SK-N-SH treated with all-trans-retinoic acid at 6 μM for 48 hours (cell line): ENCODE measurements around the gene TRAT1.

ENCODE experiments used
- ATAC-seq: fragments of 200-7000 bp; cut with Tn5 transposase; 3 replicates; pipeline ENCODE4 v1.9.1; 2020; ENCODE audit warnings: mild to moderate bottlenecking, moderate library complexity
- ARNTL ChIP-seq: fragments of 450-650 bp; formaldehyde crosslinking; IDR thresholded peaks from 2 replicates; pipeline ENCODE4 v1.5.0; 2020; ENCODE audit warnings: low read depth, mild to moderate bottlenecking, moderate library complexity, borderline replicate concordance
- BACH2 ChIP-seq: fragments of 250-450 bp; sonication (Bioruptor Pico); IDR thresholded peaks from 2 replicates; pipeline ENCODE4 v1.9.0; 2021; ENCODE audit warnings: mild to moderate bottlenecking, borderline replicate concordance
- CREB5 ChIP-seq: fragments of 250-450 bp; sonication (Bioruptor Pico); IDR thresholded peaks from 2 replicates; pipeline ENCODE4 v1.5.1; 2020; ENCODE audit warnings: low read depth, mild to moderate bottlenecking, moderate library complexity
- CSRNP3 ChIP-seq: fragments of 250-450 bp; sonication (Bioruptor Pico); IDR thresholded peaks from 2 replicates; pipeline ENCODE4 v1.5.1; 2021; ENCODE audit warnings: mild to moderate bottlenecking, moderate library complexity
- ESRRG ChIP-seq: fragments of 250-450 bp; sonication (Bioruptor Pico); IDR thresholded peaks from 2 replicates; pipeline ENCODE4 v1.6.1; 2021; ENCODE audit warnings: mild to moderate bottlenecking
- GLIS3 ChIP-seq: fragments of 250-450 bp; sonication (Bioruptor Pico); IDR thresholded peaks from 2 replicates; pipeline ENCODE4 v1.5.0; 2020; ENCODE audit warnings: mild to moderate bottlenecking, moderate library complexity
- ISL1 ChIP-seq: fragments of 250-450 bp; sonication (Bioruptor Pico); IDR thresholded peaks from 2 replicates; pipeline ENCODE4 v2.1.2; 2022; ENCODE audit warnings: mild to moderate bottlenecking, moderate library complexity
- OSR1 ChIP-seq: fragments of 250-450 bp; sonication (Bioruptor Pico); IDR thresholded peaks from 2 replicates; pipeline ENCODE4 v1.8.0; 2022; ENCODE audit warnings: moderate library complexity, mild to moderate bottlenecking, inconsistent platforms
- PATZ1 ChIP-seq: fragments of 250-450 bp; sonication (Bioruptor Pico); IDR thresholded peaks from 2 replicates; pipeline ENCODE4 v1.8.0; 2020; ENCODE audit warnings: mild to moderate bottlenecking, moderate library complexity, borderline replicate concordance
- POU6F1 ChIP-seq: fragments of 250-450 bp; sonication (Bioruptor Pico); IDR thresholded peaks from 2 replicates; pipeline ENCODE4 v1.8.0; 2021; ENCODE audit warnings: low read depth, mild to moderate bottlenecking, moderate library complexity, borderline replicate concordance
- PPARA ChIP-seq: fragments of 250-450 bp; sonication (Bioruptor Pico); IDR thresholded peaks from 2 replicates; pipeline ENCODE4 v1.5.0; 2020; ENCODE audit warnings: mild to moderate bottlenecking, borderline replicate concordance
- RARB ChIP-seq: fragments of 250-450 bp; sonication (Bioruptor Pico); IDR thresholded peaks from 2 replicates; pipeline ENCODE4 v1.8.0; 2021; ENCODE audit warnings: mild to moderate bottlenecking, moderate library complexity
- SNAI2 ChIP-seq: fragments of 250-450 bp; sonication (Bioruptor Pico); IDR thresholded peaks from 2 replicates; pipeline ENCODE4 v1.5.0; 2020; ENCODE audit warnings: mild to moderate bottlenecking, moderate library complexity
- TOX ChIP-seq: fragments of 250-450 bp; sonication (Bioruptor Pico); IDR thresholded peaks from 2 replicates; pipeline ENCODE4 v1.8.0; 2021; ENCODE audit warnings: mild to moderate bottlenecking, moderate library complexity, borderline replicate concordance
- TSHZ2 ChIP-seq: fragments of 250-450 bp; sonication (Bioruptor Pico); IDR thresholded peaks from 2 replicates; pipeline ENCODE4 v1.5.0; 2020; ENCODE audit warnings: mild to moderate bottlenecking, moderate library complexity
- ZC3H10 ChIP-seq: fragments of 250-450 bp; sonication (Bioruptor Pico); IDR thresholded peaks from 2 replicates; pipeline ENCODE4 v1.5.1; 2021; ENCODE audit warnings: mild to moderate bottlenecking, moderate library complexity
- ZFP3 ChIP-seq: fragments of 250-450 bp; sonication (Bioruptor Pico); IDR thresholded peaks from 2 replicates; pipeline ENCODE4 v1.5.0; 2020; ENCODE audit warnings: mild to moderate bottlenecking, moderate library complexity
- ZFP30 ChIP-seq: fragments of 450-650 bp; formaldehyde crosslinking; IDR thresholded peaks from 2 replicates; pipeline ENCODE4 v1.5.0; 2022; ENCODE audit warnings: mild to moderate bottlenecking, moderate library complexity
- ZNF565 ChIP-seq: fragments of 450-650 bp; formaldehyde crosslinking; conservative IDR thresholded peaks from 2 replicates; pipeline ENCODE4 v1.5.0; 2020; ENCODE audit warnings: low read depth, mild to moderate bottlenecking, moderate library complexity
- ZNF70 ChIP-seq: fragments of 450-650 bp; formaldehyde crosslinking; IDR thresholded peaks from 2 replicates; pipeline ENCODE4 v1.5.0; 2020; ENCODE audit warnings: mild to moderate bottlenecking, moderate library complexity
- ZNF8 ChIP-seq: fragments of 450-650 bp; formaldehyde crosslinking; IDR thresholded peaks from 2 replicates; pipeline ENCODE4 v1.5.0; 2020; ENCODE audit warnings: mild to moderate bottlenecking, moderate library complexity

TRAT1 gene

GRCh38 chr3:108883373-108883772, 60.8 kb downstream of the TRAT1 start (continued):
- no peak for TF ChIP-seq TSHZ2 (CRISPR knock-in tag)
- no peak for TF ChIP-seq ESRRG (CRISPR knock-in tag)
- no peak for TF ChIP-seq ZC3H10 (CRISPR knock-in tag)
- TF ChIP-seq ZNF565 (CRISPR knock-in tag) = no peak

- TF ChIP-seq ZFP30 (CRISPR knock-in tag) = no peak
- TF ChIP-seq, all 23 proteins: peak for 0
- no peak for ATAC-seq
These were observed 64.5 kb downstream of the TRAT1 start for GRCh38 chr3:108887121-108887520.

- ATAC-seq = no peak
- no peak for TF ChIP-seq GLIS3 (CRISPR knock-in tag)
- no peak for TF ChIP-seq ZNF8 (CRISPR knock-in tag)
- TF ChIP-seq PATZ1 (CRISPR knock-in tag) = no peak
- TF ChIP-seq ESRRG (CRISPR knock-in tag) = no peak
- no peak for TF ChIP-seq CSRNP3
- no peak for TF ChIP-seq CREB5
- no peak for TF ChIP-seq ISL1 (CRISPR knock-in tag)
- no peak for TF ChIP-seq ZC3H10 (CRISPR knock-in tag)
- no peak for TF ChIP-seq BACH2 (CRISPR knock-in tag)
- no peak for TF ChIP-seq OSR1
- no peak for TF ChIP-seq ZNF70
- no peak for TF ChIP-seq RARB (CRISPR knock-in tag)
- TF ChIP-seq PPARA (CRISPR knock-in tag) = no peak
- TF ChIP-seq ZFP3 = no peak
- TF ChIP-seq ZNF565 (CRISPR knock-in tag) = no peak
- no peak for TF ChIP-seq SNAI2 (CRISPR knock-in tag)
- TF ChIP-seq TSHZ2 (CRISPR knock-in tag) = no peak
- TF ChIP-seq ARNTL (CRISPR knock-in tag) = no peak
- TF ChIP-seq POU6F1 (CRISPR knock-in tag) = no peak
- TF ChIP-seq TOX (CRISPR knock-in tag) = no peak
These were observed 65.2 kb downstream of the TRAT1 start for GRCh38 chr3:108887777-108888176.
